IPS-NIHi7 (cell line): Measurements from ENCODE around the gene FLRT1.
A peak's percentile ranks its signal among the peaks of the same experiment; 100 is the strongest.

ENCODE experiments used
- DNase-seq: peaks from one replicate; pipeline ENCODE4 v3.0.0; 2012; ENCODE audit warnings: mixed read lengths; ENCODE audit errors: extremely low spot score

Gene FLRT1, protein sequence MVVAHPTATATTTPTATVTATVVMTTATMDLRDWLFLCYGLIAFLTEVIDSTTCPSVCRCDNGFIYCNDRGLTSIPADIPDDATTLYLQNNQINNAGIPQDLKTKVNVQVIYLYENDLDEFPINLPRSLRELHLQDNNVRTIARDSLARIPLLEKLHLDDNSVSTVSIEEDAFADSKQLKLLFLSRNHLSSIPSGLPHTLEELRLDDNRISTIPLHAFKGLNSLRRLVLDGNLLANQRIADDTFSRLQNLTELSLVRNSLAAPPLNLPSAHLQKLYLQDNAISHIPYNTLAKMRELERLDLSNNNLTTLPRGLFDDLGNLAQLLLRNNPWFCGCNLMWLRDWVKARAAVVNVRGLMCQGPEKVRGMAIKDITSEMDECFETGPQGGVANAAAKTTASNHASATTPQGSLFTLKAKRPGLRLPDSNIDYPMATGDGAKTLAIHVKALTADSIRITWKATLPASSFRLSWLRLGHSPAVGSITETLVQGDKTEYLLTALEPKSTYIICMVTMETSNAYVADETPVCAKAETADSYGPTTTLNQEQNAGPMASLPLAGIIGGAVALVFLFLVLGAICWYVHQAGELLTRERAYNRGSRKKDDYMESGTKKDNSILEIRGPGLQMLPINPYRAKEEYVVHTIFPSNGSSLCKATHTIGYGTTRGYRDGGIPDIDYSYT

DNA sequence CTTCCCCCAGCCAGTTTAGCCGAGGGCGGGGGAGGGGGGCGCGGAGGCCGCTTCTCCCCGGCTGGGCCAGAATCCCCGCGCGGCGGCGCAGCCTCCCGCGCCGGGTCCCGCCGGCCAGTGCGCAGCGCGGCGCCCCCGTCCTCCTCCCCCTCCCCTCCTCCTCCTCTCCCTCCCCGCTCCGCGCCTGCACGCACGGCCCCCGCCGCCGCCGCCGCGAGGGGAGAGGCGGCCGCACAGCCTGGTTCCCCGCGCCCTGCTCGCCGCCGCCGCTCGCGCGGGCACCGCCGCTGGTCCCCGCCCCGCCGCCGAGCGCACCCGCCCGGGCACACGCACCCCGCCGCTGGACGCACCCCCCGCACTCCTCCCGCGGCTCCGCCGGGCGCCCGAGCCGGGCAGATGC, at the start of gene FLRT1:
Gene FLRT1 (plus strand): TSS at position 356 of the 400 bp plus-strand sequence. CDS start 80,337 bp downstream, outside the sequence.
- no peak for DNase-seq

DNA sequence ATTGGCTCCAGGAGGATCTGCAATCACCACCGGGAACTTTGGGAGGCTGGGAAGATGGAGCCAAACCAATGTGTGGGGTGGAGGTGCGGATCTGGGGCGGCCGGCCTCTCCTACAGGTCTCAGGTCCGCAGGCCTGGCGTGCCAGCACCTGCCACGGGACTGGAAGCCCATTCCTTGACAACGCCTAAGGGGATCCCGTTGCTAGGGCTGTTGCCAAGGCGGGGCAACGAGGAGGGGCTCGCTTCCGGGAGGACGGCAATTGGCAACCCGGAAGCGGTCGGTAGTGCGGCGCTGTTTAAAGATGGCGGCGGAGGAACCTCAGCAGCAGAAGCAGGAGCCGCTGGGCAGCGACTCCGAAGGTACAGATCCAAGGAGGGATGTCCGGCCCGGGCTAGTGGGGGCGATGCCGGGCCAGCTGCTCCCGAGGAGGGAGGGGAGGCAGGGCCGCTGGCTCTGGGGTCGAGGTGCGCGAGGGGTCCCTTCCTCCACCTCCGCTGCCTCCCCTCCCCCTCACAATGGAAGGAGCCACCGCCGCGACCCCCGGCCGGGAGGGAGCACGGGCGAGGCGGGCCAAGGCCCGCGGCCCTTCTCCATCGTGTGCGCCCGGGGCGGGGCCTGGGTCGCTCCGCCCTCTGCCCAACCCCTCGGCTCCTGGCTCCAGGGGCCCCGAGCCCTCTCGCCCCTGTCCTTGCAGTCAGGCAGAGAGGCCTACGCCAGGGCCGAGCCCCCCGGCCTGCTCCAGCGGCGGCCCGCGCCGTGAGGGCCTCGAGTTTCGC, 49.4 kb upstream of the FLRT1 start, which contains the start of gene OTUB1:
Gene OTUB1 (plus strand): TSS at position 283 of the 776 bp plus-strand sequence. CDS start 19 bp downstream, at position 302.
- DNase-seq, result peak; percentile 96

DNA sequence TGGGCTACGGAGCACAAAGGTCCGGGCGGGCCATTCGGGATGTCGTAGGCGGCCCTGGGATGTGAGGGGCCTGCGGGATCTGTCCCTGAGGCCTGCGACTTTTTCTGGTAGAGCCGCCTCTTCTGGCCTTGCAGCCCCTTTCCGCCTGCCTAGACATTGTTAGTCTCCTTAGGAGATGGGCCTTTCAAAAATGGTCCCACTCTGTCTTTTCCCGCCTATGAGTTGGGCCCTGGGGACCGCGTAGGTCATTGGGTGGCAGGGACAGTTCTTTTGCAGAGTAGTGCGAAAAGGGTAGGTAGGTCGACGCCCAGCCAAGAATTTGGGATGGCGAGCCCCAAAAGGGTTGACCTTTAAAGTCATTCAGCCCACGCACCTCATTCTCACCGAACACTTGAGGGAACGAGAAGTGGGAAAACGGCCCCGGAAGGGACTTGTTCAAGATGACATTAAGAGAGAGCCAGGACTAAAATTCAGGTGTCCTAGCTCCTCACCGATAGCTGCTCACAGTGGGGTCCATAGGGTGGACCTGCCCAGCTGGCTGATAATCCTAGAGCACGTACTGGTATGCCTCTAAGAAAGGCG, 48.7 kb upstream of the FLRT1 start:
- no peak for DNase-seq

DNA sequence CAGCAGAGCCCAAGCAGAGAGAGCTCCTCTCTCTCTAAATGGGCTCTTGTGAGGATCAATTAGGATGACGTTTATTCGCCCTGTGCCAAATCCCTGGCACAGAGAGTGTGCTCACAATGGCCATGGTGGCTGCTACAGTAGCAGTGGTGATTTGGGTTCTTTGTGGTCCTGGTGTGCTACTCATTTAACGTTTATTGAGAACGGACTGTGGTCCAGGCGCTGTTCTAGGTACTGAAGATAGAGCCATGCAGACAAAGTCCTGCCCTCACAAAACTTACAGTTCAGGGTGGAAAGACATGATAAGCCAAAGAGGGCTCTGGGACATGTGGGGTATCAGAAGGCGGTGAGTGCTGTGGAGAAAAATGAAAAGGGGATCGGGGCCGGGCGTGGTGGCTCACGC, 44.2 kb upstream of the FLRT1 start:
- DNase-seq, result no peak

DNA sequence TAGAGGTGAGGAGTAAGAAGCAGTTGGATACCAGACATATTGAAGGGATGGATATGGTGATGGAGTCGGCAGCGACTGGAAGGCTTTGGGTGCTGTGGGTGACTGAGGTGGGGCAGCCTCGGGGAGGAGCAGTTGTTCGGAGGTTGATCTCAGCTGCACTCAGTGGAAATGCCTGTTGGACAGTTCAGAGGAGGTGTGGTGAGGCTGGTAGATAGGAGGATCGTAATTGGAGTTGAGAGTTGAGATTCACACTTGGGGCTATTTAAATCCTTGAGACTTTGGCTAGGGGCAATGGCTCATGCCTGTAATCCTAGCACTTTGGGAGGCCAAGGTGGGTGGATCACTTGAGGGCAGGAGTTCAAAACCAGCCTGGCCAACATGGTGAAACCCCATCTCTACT, 42.6 kb upstream of the FLRT1 start:
- DNase-seq, result no peak

DNA sequence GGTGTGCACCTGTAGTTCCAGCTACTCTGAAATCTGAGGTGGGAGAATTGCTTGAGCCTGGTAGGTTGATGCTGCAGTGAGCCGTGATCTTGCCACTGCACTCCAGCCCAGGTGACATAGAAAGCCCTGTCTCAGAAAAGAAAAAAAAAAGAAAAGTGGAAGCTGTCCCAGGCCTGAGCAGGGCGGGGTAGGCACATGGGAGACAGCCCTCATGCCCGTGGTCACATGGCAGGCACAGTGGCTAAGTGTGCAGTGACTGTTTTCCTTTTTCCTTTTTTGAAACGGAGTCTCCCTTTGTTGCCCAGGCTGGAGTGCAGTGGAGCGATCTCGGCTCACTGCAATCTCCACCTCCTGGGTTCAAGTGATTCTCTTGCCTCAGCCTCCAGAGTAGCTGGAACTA, 41.7 kb upstream of the FLRT1 start:
- no peak for DNase-seq

DNA sequence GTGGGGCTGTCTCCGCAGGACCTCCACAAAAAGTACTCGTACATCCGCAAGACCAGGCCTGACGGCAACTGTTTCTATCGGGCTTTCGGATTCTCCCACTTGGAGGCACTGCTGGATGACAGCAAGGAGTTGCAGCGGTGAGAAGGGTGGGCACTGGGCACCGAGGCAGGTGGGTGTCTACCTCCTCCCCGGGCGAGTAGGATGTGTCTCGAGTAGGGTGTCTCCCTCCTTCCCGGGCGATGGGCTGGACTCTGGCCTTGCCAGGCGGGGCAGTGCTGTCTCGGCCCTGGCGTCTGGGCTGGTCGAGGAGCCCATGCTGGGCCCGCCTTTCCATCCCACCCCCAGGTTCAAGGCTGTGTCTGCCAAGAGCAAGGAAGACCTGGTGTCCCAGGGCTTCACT, 39.2 kb upstream of the FLRT1 start:
- DNase-seq, result no peak

DNA sequence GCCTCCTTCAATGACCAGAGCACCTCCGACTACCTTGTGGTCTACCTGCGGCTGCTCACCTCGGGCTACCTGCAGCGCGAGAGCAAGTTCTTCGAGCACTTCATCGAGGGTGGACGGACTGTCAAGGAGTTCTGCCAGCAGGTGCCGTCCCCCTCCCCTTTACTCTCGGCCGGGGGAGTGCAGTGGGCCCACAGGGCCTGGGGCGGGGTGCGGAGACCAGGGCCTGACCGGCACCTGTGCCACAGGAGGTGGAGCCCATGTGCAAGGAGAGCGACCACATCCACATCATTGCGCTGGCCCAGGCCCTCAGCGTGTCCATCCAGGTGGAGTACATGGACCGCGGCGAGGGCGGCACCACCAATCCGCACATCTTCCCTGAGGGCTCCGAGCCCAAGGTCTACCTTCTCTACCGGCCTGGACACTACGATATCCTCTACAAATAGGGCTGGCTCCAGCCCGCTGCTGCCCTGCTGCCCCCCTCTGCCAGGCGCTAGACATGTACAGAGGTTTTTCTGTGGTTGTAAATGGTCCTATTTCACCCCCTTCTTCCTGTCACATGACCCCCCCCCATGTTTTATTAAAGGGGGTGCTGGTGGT, 38.5 kb upstream of the FLRT1 start:
- no peak for DNase-seq

DNA sequence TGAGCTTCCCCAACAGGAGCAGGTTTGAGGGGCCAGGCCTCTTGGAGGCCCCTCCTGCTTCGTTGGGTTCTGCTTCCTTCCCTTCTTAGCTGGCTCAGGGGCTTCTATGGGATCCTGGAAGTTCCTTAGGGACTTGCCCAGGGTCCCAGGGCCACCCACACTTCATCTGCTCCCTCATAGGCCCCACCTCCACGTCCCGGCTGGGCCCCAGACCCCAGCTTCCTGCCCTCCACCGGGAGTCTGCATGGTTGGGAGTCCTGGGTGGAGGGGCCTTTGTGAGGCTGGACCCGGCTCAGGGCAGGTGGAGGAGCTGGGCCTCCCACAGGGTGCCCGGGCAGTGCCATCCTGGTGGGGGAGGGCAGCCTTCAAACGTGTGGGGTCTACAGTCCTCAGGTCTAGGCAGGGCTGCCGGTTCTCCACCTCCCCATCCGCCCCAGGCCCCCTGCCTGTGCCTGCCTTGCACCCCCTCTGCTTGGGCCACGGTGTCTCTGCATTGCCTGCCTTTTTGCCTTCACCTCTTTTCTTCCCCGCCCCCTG, 37.9 kb upstream of the FLRT1 start:
- no peak for DNase-seq

DNA sequence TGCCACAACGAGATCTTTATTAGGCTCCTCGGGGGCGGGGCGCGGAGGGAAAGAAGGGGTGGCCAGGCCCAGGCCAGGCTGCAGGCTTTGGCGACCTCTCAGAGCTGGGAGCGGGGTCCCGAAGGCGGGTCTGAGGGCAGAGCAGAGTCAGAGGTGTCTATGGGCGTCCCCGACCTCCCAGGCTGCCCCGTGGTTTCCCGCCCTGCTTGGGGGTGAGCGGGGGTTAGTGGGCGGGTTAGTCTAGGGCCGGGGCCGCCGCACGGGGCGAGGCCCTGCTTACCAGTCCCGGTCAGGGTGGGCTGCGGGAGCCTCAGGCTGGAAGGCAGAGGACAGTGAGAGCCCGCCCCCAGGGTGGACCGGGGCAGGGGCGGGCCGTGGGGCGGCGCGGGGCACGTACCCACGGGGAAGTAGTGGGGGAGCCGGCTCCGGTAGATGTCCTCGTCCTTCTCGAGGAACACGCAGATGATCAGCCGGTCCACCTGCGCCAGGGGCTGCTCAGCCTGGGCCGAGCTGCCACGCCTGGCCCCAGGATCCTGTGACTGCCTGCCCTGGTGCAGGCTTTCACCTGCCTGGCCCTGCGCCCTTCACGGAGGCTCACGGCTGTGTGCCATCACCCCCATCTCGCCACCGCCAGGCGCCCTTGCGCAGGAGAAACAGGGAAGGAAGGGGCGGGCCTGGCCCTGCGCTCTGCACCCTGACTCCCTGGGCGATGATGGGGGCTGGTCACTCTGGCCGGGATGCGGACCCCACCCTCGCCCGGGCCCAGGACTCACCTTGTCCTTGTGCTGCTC, 37.0 kb upstream of the FLRT1 start:
- peak; percentile 72 for DNase-seq

DNA sequence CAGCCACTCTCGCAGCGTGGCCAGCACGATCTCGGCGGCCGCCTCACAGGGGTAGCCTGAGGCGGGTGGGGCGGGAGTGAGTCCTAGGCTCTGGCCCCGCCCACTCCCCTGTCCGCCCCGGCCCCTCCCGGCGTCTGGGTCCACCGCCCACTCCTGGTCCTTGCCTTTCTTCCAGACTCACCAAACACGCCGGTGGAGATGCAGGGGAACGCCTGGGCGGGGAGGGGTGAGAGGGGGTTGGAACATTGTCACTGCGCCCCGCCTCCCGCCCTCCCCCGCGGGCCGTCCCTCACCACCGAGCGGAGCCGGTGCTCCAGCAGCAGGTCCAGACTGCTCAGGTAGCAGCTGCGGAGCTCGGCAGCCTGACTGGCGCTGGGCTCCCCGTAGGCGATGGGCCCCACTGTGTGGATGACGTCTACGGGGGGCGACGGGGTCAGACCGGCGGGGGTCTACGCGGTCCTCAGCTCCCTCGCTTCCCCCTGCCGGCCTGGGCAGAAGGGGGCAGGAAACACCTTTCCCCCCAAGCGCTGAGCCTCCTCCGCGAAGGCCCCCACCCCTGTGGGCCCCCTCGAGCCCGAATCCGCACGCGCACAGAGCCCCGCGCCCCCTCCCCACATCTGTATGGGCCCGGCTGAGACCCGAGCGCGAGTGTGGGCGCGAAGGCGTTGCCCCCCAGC, 36.2 kb upstream of the FLRT1 start:
- DNase-seq, result peak; percentile 92

DNA sequence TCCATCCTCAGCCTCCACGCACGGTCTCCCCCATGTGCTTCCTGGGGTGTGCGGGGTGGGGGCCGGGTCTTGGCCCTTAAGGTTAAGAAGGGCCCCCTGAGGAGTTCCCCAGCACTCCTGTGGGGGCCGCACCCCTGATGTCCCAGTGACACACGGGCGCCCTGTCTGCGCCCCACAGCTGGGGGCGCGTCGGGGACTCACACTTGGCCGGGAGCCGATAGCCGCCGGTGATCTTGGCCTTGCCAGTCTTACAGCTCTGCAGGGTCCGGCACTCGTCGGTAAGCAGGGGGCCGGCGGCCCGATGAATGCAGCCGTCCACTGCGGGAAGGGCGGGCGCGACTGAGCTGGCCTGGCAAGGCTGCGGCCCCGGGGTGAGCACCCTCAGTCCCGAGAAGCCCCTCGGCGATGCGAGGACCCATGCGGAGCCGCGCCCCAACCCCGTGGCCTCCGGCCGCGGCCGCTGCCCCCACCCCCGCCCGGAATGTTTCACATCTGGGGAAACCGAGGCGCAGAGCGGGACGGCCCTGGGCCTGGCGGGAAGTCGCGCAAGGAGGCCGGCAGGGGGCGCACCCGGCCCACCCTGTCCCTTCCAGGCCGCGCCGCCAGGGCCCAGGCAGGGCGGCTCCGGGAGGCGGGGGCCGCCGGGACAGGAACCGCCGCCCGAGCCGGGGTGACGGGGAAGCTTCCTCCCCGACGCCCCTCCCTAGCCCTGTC, 35.5 kb upstream of the FLRT1 start:
- DNase-seq, result peak; percentile 89

DNA sequence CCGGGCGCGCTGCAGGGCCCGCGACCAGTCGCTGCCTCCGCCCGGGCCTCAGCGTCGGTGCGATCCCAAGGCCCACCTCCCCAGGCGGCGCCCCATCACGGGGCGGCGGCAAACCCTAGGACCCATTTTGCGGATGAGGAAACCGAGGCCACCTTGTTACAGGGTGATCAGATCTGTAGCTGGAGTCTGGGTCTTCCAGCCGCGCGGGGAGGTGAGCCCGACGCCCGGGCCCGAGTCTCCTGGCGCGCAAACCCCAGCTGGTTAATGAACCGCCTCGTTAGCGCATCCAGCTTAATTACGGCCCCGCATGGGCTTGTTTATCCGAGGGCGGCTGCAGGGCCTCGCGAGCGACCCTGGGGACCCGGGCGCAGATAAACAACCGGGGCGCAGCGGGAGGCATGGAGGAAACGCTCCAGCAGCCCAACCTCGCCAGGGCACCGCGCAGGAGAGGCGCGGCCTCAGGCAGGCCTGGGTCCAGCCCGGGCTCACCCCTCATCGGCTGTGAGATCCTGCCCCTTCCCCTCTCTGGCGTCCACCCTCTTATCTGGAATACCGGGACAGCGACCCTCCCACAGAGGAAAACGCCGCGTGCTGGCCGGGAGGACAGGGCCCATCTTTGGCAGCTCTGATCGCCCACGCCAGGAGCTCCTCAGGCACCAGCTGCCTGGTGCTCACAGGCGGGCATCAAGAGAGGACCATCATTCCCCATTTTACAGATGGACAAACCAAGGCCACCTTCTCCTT, 34.8 kb upstream of the FLRT1 start:
- DNase-seq, result no peak

DNA sequence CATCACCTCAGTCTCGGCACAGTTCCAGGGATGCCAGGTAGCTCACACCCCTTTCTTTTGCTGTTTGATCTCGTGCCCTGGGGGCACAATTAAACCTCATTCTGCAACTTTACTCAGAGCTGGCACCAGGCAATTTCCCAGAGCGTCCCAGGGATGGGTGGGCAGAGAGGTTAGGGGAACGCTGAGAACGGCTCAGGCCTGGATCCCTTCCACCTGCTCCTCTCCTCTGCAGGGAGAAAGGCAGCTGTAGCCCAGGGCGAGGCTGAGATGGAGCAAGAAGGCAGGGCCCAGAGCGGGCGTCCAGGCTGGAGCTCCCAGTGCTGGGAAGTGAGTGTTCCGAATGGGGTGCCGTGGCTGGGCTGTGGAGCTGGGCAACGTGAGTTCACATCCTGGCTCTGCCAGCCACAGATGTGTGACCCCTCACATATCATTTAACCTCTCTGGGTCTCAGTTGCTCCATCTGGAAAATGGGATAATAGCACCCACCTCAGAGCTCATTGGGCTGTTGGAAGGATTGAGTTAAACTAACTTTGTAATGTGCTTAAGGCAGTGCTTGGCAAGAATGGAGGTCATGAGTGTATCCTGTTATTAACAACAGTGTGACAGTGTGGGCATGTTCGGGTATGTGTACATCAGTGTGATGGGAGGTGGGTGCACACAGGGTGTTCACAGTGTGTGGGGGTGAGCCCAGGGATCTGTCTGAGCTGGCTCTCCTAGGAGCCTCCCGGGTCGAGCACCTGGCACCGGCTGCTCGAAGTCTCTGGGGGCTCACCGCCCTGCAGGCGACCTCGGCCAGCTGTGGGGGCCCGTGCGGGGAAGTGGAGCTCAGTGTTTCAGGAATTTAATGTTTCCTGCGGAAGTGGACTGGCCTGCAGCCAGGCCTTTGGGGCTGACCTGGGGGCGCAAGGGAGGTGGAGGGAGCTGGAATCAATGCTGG, 34.0 kb upstream of the FLRT1 start:
- DNase-seq, result no peak

DNA sequence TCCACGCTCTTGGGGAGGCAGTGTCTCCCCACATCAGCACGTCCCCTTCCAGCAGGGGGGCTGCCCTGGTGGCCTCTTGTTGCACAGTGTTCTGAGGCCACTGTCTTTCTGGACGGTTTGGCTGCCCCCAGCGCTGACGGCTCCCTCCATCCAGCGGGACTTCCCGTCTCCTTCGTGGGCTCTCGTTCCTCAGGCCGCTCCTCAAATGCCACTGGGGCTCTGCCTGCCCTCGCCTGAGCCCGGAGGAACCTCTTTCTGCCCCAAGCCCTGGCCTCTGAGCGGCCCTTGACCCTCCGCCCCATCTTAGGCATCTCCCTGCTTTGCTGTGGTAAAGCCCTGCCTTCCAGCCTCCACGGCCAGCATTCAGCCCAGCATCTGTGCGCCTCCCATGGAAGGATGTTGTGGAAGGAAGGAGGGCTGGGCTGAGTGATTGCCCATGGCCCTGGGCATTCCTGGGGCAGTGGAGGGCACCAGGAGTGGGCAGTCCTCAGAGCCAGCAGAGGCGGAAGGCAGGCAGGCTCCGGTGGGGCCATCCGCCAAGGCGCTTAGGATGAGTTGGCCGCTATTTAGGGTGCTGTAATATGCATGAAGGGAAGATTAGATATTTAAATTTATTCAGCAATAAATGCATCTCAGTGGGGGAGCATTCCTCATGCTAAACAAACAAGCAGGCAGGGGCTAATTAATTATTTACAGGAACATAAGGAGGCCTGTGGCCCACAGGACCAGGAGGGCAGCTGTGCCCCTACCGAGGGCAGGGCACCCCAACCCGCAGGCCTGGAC, 31.7 kb upstream of the FLRT1 start:
- DNase-seq, result no peak

DNA sequence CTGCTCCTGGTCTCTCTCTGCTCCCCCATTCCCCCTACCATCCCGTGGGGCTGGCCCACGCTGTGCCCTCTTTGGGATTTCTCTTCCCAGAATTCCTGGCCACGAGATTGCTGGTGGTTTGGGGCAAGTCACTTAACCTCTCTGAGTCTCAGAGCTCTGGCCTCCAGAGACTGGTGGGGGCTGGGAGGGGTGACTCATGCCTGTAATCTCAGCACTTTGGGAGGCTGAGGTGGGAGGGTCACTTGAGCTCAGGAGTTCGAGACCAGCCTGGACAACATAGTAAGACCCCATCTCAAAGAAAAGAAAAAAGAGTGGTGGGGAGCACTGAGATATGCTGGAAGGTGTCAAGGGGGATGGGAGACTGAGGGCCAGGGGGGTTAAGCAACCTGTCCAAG, 31.1 kb upstream of the FLRT1 start:
- no peak for DNase-seq

DNA sequence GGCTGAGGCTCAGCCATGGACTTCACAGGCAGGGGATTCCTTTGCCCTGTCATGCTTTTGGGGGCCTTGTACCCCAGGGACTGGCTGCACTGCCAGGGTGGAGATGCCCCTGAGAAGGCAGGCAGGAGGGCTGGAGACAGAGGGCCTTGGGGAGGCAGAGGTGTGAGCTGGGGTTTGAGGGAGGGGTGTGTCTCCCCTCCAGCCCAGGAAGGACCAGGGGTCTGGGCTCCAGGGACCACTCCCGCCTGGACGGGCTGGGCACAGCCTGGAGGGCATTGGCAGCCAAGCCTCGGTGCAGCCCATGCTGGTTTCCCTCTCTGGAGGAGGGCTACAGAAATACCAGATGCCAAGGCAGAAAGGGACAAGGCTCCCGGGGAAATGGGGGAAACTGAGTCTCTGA, 30.0 kb upstream of the FLRT1 start:
- DNase-seq, result no peak
